Spleen (tissue), 11 donors: Measurements from ENCODE around the gene RIPK1. TPM values are rescaled to one million over a fixed set of nuclear protein-coding genes. Genes with fewer than 3 reads are reported as not detected.

Experiments used
- DNase-seq: peaks from one replicate; pipeline ENCODE4 v3.0.0-alpha.2; 2020
- H3K27ac ChIP-seq, 8 donors: fragments of 200-600 bp; sonication (generic) in 7 of 8; 1 replicate in 4 of 8; 2 replicates in 4 of 8; pipeline versions ENCODE4 v1.5.0 to v1.8.0; 2016 to 2021; ENCODE audit warnings: inconsistent platforms in 4 of 8, mild to moderate bottlenecking in 4 of 8, moderate library complexity in 1 of 8
- H3K27me3 ChIP-seq, 7 donors: fragments of 200-600 bp; sonication (generic) in 6 of 7; replicated peaks in 1 of 7; 1 replicate in 4 of 7; 2 replicates in 3 of 7; pipeline versions ENCODE4 v1.5.0 to v1.8.0; 2016 to 2021; ENCODE audit warnings: inconsistent platforms in 3 of 7, mild to moderate bottlenecking in 1 of 7
- H3K36me3 ChIP-seq, 6 donors: fragments of 200-600 bp; sonication (generic) in 5 of 6; 1 replicate in 4 of 6; 2 replicates in 2 of 6; pipeline versions ENCODE4 v1.5.0 to v1.8.0; 2016 to 2021; ENCODE audit warnings: inconsistent platforms in 2 of 6
- H3K4me1 ChIP-seq, 6 donors: fragments of 200-600 bp; sonication (generic) in 5 of 6; 1 replicate in 3 of 6; 2 replicates in 3 of 6; pipeline versions ENCODE4 v1.5.0 to v1.8.0; 2016 to 2021; ENCODE audit warnings: inconsistent platforms in 3 of 6
- H3K4me3 ChIP-seq, 8 donors: fragments of 200-600 bp; sonication (generic) in 7 of 8; 1 replicate in 4 of 8; 2 replicates in 4 of 8; pipeline versions ENCODE4 v1.5.0 to v1.8.0; 2016 to 2021; ENCODE audit warnings: inconsistent platforms in 4 of 8, mild to moderate bottlenecking in 4 of 8, moderate library complexity in 2 of 8
- H3K9me3 ChIP-seq, 8 donors: fragments of 200-600 bp; sonication (generic) in 7 of 8; 1 replicate in 4 of 8; 2 replicates in 4 of 8; pipeline versions ENCODE4 v1.5.0 to v1.8.0; 2016 to 2021; ENCODE audit warnings: inconsistent platforms in 4 of 8
- POLR2A ChIP-seq, 3 donors: fragments of 450-650 bp; IDR thresholded peaks; one replicate each; pipeline ENCODE4 v1.5.1; 2017; ENCODE audit warnings: antibody characterized with exemption in 3 of 3, mild to moderate bottlenecking in 1 of 3
- POLR2AphosphoS5 ChIP-seq, 3 donors: sonication (generic); formaldehyde crosslinking; IDR thresholded peaks; one replicate each; pipeline ENCODE4 v1.5.1; 2017; ENCODE audit warnings: antibody characterized with exemption in 3 of 3
- WGBS, 5 donors: extraction: QIAGEN DNeasy Blood & Tissue Kit in 3 of 5; methylation state at CpG; one replicate each; pipeline versions ENCODE4 v1.1.5 to v1.1.7; 2013 to 2018; 5-methylcytosine and 5-hydroxymethylcytosine counted together
- intact Hi-C: fragments of 100-400 bp; cut with DNase I; formaldehyde crosslinking; loops from one replicate; pipeline ENCODE4 v1.15.0; 2023; ENCODE audit warnings: low total_unique reads
- polyA plus RNA-seq, 3 donors: library from polyadenylated mRNA; stranded (reverse); fragments of 200-250 nt; gene quantifications; one replicate each; pipeline ENCODE4 v1.2.1, GENCODE V29; 2013
- total RNA-seq, 7 donors: library from RNA; depleted of rRNA in 3 of 7; stranded (reverse); fragments of >200 nt in 3 of 7; fragmentation: NEBNext Ultra II Directional in 4 of 7; extraction: Animal tissue kit (Norgen Biotek cat#: 25700) in 4 of 7; gene quantifications; one replicate each; pipeline versions ENCODE4 v1.1.0 to v1.2.1, GENCODE V29; 2016 to 2021
- TF ChIP-seq, protein P1 (sequence below), 11 experiments: fragments of 200-600 bp in 7 of 11; fragments of 450-650 bp in 4 of 11; sonication (generic) in 4 of 11; IDR thresholded peaks in 8 of 11; conservative IDR thresholded peaks in 3 of 11; 1 replicate in 7 of 11; 2 replicates in 4 of 11; pipeline versions ENCODE4 v1.4.0 to v1.8.0; 2016 to 2021; ENCODE audit warnings: antibody characterized with exemption in 11 of 11, inconsistent platforms in 4 of 11, mild to moderate bottlenecking in 1 of 11
- donor health status: healthy with polysubstance abuse.
- donor health status: DM: no; HTN: no; CAD: no; lungs with moderate emphysema.
- donor health status: DM: no; HTN: no; CAD: no.
- donor health status: Bipolar disorder and iron deficiency.
- donor health status: healthy.
- donor health status: DM: no; HTN: no; CAD: no.
- donor health status: DM: yes; HTN: yes; CAD: no.

RIPK1 gene
- total and polyA plus RNA-seq, 10 donors, result 8.7 to 37.1 (median 27.1) TPM

DNA sequence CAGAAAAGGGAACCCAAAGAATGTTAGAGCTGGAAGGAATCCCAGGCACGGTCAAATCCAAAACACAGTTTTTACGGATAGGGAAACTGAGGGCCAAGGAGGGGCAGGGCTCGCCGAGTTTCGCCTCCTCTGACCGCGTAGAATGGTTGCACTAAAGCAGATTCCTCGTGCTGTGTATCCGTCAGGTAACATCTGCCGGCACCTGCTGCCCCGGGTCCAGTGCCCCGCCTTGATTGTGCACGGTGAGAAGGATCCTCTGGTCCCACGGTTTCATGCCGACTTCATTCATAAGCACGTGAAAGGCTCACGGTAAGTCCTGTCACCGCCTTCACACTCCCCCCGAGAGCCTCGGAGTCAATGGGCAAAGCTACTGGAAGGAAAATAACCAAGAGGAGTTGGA lies 71.9 kb downstream of the RIPK1 start:
- intact Hi-C loops, result no loop called here

DNA sequence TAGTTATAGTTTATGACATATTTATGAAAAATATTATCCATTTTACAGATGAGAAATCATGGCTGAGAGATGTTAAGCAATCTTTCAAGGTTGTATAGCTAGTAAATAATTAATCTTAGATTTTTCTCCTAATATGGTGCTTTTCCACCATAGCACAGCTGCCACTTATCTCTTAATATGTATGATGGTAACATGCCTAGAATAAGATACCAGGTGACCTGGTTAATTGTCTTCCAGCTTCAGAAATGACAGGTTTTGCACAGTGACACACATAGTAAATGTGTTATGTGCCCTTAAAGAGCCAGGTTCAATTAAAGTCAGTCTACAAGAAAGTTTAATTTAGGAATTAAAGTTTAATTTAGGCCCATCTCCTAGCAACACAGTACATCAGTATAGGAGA lies 74.2 kb downstream of the RIPK1 start:
- DNase-seq, result no peak
- H3K4me1 ChIP-seq, result peaks cover 0 to 20% (median 12%) of the 10 kb centered on the region in 6 donors
- H3K36me3 ChIP-seq, result peaks cover 0 to 66% (median 22%) of the 10 kb centered on the region in 6 donors
- H3K27me3 ChIP-seq, result no peaks in the 10 kb centered on the region
- intact Hi-C loops, result no loop called here
- TF ChIP-seq, protein P1, sequence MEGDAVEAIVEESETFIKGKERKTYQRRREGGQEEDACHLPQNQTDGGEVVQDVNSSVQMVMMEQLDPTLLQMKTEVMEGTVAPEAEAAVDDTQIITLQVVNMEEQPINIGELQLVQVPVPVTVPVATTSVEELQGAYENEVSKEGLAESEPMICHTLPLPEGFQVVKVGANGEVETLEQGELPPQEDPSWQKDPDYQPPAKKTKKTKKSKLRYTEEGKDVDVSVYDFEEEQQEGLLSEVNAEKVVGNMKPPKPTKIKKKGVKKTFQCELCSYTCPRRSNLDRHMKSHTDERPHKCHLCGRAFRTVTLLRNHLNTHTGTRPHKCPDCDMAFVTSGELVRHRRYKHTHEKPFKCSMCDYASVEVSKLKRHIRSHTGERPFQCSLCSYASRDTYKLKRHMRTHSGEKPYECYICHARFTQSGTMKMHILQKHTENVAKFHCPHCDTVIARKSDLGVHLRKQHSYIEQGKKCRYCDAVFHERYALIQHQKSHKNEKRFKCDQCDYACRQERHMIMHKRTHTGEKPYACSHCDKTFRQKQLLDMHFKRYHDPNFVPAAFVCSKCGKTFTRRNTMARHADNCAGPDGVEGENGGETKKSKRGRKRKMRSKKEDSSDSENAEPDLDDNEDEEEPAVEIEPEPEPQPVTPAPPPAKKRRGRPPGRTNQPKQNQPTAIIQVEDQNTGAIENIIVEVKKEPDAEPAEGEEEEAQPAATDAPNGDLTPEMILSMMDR (IDR thresholded peaks at IDR 0.05 in 8 of 11, conservative IDR thresholded peaks at IDR 0.05 in 3 of 11), result no peak
- no peak for TF ChIP-seq POLR2AphosphoS5 (IDR thresholded peaks at IDR 0.05)
- no peak for TF ChIP-seq POLR2A (IDR thresholded peaks at IDR 0.05)
- peaks cover 0 to under 1% (median 0%) of the 10 kb centered on the region in 8 donors for H3K9me3 ChIP-seq
- no peak overlapping the region for H3K4me3 ChIP-seq
- H3K27ac ChIP-seq, result no peak overlapping the region

More for the DNA sequence above, 71.9 kb downstream of the RIPK1 start:
- Histone ChIP-seq H3K4me1 (peaks cover 0 to 20% (median 12%) of the 10 kb centered on the region in 6 donors), H3K27ac (no peak overlapping the region), H3K36me3 (peaks cover 0 to 80% (median 22%) of the 10 kb centered on the region in 6 donors), H3K4me3 (no peak overlapping the region), H3K27me3 (no peaks in the 10 kb centered on the region), H3K9me3 (no peaks in the 10 kb centered on the region)
- 93 to 97% (median 95%) methylated on average over 20 of the region's 20 CpGs for WGBS, 5 donors
- TF ChIP-seq POLR2AphosphoS5 (IDR thresholded peaks at IDR 0.05), result no peak
- TF ChIP-seq, protein P1 (IDR thresholded peaks at IDR 0.05 in 8 of 11, conservative IDR thresholded peaks at IDR 0.05 in 3 of 11), result no peak
- TF ChIP-seq POLR2A (IDR thresholded peaks at IDR 0.05), result no peak
- no peak for DNase-seq

DNA sequence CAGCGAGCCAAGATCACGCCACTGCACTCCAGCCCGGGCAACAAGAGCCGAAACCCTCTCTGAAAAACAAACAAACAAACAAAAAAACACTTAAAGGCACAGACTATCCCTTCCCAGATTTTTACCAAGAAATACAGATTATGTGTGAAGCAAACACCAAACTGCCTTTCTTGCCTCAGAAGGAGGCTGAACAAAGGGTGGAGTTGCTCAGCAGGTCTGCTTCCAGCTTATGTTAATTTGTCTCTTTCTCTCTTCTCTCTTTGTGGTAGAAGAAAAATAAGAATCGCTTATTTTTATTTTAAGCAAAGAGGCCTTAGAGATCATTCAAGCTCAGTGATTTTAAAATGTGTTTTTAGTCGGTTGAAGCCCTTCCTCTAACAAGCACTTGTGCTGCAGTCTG lies 74.9 kb downstream of the RIPK1 start:
- Histone ChIP-seq H3K9me3 (peaks cover 0 to 7% (median 2%) of the 10 kb centered on the region in 8 donors), H3K27me3 (no peaks in the 10 kb centered on the region), H3K36me3 (peaks cover 0 to 66% (median 25%) of the 10 kb centered on the region in 6 donors), H3K4me3 (no peak overlapping the region), H3K27ac (no peak overlapping the region), H3K4me1 (peaks cover 0 to 20% (median 12%) of the 10 kb centered on the region in 6 donors)
- intact Hi-C loops, result no loop called here
- no peak for DNase-seq
- TF ChIP-seq POLR2AphosphoS5 (IDR thresholded peaks at IDR 0.05), result no peak
- no peak for TF ChIP-seq POLR2A (IDR thresholded peaks at IDR 0.05)
- TF ChIP-seq, protein P1 (IDR thresholded peaks at IDR 0.05 in 8 of 11, conservative IDR thresholded peaks at IDR 0.05 in 3 of 11), result no peak
- WGBS, 5 donors, result 87 to 95% (median 93%) methylated on average over 6 of the region's 6 CpGs

DNA sequence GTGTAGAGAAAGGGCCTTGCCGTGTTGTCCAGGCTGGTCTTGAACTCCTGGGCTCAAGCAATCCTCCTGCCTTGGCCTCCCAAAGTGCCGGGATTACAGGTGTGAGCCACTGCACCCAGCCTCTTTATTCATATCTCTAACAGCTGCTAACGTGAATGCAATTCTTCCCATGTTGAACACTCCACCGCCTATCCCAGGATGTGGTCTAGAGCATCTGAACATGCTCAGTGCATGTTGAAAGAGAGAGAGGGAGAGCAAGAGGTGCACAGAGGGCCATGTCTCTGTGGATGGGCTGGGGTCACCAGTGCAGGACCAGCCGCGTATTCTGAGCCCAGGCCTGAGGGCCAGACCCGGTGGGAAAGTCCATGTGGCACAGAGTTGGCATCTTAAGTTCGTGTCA lies 76.3 kb downstream of the RIPK1 start:
- Histone ChIP-seq H3K27me3 (no peaks in the 10 kb centered on the region), H3K9me3 (peaks cover 0 to 8% (median 2%) of the 10 kb centered on the region in 8 donors), H3K36me3 (peaks cover 0 to 62% (median 24%) of the 10 kb centered on the region in 6 donors), H3K27ac (no peak overlapping the region), H3K4me3 (no peak overlapping the region), H3K4me1 (peaks cover 0 to 7% (median 2%) of the 10 kb centered on the region in 6 donors)
- intact Hi-C loops, result no loop called here
- TF ChIP-seq, protein P1 (IDR thresholded peaks at IDR 0.05 in 8 of 11, conservative IDR thresholded peaks at IDR 0.05 in 3 of 11), result no peak
- TF ChIP-seq POLR2A (IDR thresholded peaks at IDR 0.05) (no peak), POLR2AphosphoS5 (IDR thresholded peaks at IDR 0.05) (no peak)
- 71 to 94% (median 87%) methylated on average over 8 of the region's 8 CpGs for WGBS, 5 donors
- no peak for DNase-seq
